Breast epithelium (tissue), 3 donors: ENCODE measurements around the gene FLVCR2.

Experiments used
- CTCF ChIP-seq, 3 donors: fragments of 450-650 bp; IDR thresholded peaks; one replicate each; pipeline ENCODE4 v1.5.1; 2016 to 2017; ENCODE audit warnings: antibody characterized with exemption in 3 of 3, mild to moderate bottlenecking in 3 of 3, moderate library complexity in 3 of 3
- POLR2A ChIP-seq: fragments of 450-650 bp; IDR thresholded peaks from one replicate; pipeline ENCODE4 v1.6.1; 2016; ENCODE audit warnings: antibody characterized with exemption, mild to moderate bottlenecking, moderate library complexity
- POLR2AphosphoS5 ChIP-seq, 3 donors: sonication (generic); formaldehyde crosslinking; IDR thresholded peaks; one replicate each; pipeline ENCODE4 v1.6.1; 2017; ENCODE audit warnings: antibody characterized with exemption in 3 of 3

- TF ChIP-seq CTCF (IDR thresholded peaks at IDR 0.05) (no peak), POLR2A (no peak), POLR2AphosphoS5 (IDR thresholded peaks at IDR 0.05) (no peak)
Observed at GRCh38 chr14:75673345-75674035, 95.1 kb downstream of the FLVCR2 start.
